ENCODE measurements around the gene ARSJ. TPM values are rescaled to one million over a fixed set of nuclear protein-coding genes. Genes with fewer than 3 reads are reported as not detected.

The ARSJ gene
- total RNA-seq, 1 experiment from 2014 or later, result 43.9 TPM

DNA sequence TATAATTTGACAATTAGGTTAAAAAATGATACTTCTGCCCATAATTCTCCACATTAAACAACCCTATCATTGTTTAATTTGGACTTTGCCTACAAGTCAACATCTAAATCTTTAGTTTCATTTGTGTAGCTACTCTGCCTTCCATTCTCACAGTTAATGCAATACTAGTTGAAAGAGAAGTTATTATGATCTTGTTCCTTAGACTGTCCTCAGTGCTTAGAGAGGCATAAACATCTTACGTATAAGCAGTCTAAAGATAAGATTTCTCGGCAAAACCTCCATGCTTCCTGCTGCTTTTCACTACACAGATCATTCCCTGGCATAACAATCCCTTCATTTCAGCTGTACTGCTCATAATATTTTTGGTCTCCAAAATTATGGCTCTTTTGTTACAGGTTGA lies 112.8 kb downstream of the ARSJ start:
- no peaks in the 10 kb centered on the region for H3K36me3 ChIP-seq (ENCODE audit: control insufficient read depth, insufficient read depth, low read length)
- BruUV-seq (replicated peaks), result no TSS peak
- TF ChIP-seq, protein P1, sequence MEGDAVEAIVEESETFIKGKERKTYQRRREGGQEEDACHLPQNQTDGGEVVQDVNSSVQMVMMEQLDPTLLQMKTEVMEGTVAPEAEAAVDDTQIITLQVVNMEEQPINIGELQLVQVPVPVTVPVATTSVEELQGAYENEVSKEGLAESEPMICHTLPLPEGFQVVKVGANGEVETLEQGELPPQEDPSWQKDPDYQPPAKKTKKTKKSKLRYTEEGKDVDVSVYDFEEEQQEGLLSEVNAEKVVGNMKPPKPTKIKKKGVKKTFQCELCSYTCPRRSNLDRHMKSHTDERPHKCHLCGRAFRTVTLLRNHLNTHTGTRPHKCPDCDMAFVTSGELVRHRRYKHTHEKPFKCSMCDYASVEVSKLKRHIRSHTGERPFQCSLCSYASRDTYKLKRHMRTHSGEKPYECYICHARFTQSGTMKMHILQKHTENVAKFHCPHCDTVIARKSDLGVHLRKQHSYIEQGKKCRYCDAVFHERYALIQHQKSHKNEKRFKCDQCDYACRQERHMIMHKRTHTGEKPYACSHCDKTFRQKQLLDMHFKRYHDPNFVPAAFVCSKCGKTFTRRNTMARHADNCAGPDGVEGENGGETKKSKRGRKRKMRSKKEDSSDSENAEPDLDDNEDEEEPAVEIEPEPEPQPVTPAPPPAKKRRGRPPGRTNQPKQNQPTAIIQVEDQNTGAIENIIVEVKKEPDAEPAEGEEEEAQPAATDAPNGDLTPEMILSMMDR (IDR thresholded peaks at IDR 0.05), result no peak
- TF ChIP-seq TCF7L2 (IDR thresholded peaks at IDR 0.05; ENCODE audit: low read depth, low read length), result no peak
- TF ChIP-seq, protein P2, sequence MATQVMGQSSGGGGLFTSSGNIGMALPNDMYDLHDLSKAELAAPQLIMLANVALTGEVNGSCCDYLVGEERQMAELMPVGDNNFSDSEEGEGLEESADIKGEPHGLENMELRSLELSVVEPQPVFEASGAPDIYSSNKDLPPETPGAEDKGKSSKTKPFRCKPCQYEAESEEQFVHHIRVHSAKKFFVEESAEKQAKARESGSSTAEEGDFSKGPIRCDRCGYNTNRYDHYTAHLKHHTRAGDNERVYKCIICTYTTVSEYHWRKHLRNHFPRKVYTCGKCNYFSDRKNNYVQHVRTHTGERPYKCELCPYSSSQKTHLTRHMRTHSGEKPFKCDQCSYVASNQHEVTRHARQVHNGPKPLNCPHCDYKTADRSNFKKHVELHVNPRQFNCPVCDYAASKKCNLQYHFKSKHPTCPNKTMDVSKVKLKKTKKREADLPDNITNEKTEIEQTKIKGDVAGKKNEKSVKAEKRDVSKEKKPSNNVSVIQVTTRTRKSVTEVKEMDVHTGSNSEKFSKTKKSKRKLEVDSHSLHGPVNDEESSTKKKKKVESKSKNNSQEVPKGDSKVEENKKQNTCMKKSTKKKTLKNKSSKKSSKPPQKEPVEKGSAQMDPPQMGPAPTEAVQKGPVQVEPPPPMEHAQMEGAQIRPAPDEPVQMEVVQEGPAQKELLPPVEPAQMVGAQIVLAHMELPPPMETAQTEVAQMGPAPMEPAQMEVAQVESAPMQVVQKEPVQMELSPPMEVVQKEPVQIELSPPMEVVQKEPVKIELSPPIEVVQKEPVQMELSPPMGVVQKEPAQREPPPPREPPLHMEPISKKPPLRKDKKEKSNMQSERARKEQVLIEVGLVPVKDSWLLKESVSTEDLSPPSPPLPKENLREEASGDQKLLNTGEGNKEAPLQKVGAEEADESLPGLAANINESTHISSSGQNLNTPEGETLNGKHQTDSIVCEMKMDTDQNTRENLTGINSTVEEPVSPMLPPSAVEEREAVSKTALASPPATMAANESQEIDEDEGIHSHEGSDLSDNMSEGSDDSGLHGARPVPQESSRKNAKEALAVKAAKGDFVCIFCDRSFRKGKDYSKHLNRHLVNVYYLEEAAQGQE (IDR thresholded peaks at IDR 0.05; ENCODE audit: insufficient read depth in 1 of 2, low read depth in 2 of 2, low read length in 1 of 2), result no peak
- TF ChIP-seq POLR2AphosphoS5 (IDR thresholded peaks at IDR 0.05; ENCODE audit: low read depth, low read length), result no peak
- no peak for TF ChIP-seq SIN3A (IDR thresholded peaks at IDR 0.05; ENCODE audit: borderline replicate concordance, insufficient read depth, low read depth, low read length)
- H3K27ac ChIP-seq (ENCODE audit: low read length), result no peak overlapping the region
- DNase-seq (ENCODE audit: low read depth, low spot score), result no peak
- no peaks in the 10 kb centered on the region for H3K4me1 ChIP-seq (ENCODE audit: control insufficient read depth, insufficient read depth, low read length)
- intact Hi-C loops (cut with micrococcal nuclease; ENCODE audit: unreplicated experiment) (no loop called here), in situ Hi-C loops (cut with HindIII; ENCODE audit: low pct_unique_long_range_greater_than_20kb, low sequenced_read_pairs) (no loop called here)
- no peaks in the 10 kb centered on the region for H3K27me3 ChIP-seq (ENCODE audit: control insufficient read depth, insufficient read depth, low read length)
- H3K9me3 ChIP-seq (ENCODE audit: control insufficient read depth, insufficient read depth, low read depth, low read length), result no peaks in the 10 kb centered on the region
- ChIA-PET CTCF (no interaction called here), POLR2A (no interaction called here)
- ATAC-seq, result no peak
- no peak overlapping the region for H3K4me3 ChIP-seq (ENCODE audit: low read depth in 2 of 2, low read length in 2 of 2)

DNA sequence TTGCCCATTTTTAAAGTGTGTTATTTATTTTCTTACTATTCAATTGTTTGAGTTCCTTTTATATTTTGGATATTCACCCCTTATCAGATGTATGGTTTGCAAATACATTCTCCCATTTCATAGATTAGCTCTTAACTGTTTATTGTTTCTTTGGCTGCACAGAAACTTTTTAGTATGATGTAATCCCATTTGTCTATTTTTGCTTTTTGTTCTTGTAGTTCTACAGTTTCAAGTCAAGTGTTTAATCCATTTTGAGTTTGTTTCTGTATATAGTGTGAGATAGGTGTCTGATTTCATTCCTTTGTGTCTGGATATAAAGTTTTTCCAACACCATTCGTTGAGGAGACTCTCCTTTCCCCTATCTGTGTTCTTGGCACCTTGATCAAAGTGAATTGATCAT lies 120.5 kb downstream of the ARSJ start:
- in situ Hi-C loops (cut with HindIII; ENCODE audit: low pct_unique_long_range_greater_than_20kb, low sequenced_read_pairs), result no loop called here
- no peaks in the 10 kb centered on the region for H3K4me1 ChIP-seq (ENCODE audit: control insufficient read depth, insufficient read depth, low read length)
- intact Hi-C loops (cut with micrococcal nuclease; ENCODE audit: unreplicated experiment), result no loop called here
- H3K27me3 ChIP-seq (ENCODE audit: control insufficient read depth, insufficient read depth, low read length), result no peaks in the 10 kb centered on the region
- no peaks in the 10 kb centered on the region for H3K9me3 ChIP-seq (ENCODE audit: control insufficient read depth, insufficient read depth, low read depth, low read length)
- ChIA-PET POLR2A (no interaction called here), CTCF (no interaction called here)
- DNase-seq (ENCODE audit: low read depth, low spot score), result no peak
- TF ChIP-seq, protein P2 (IDR thresholded peaks at IDR 0.05; ENCODE audit: insufficient read depth in 1 of 2, low read depth in 2 of 2, low read length in 1 of 2), result no peak
- TF ChIP-seq SIN3A (IDR thresholded peaks at IDR 0.05; ENCODE audit: borderline replicate concordance, insufficient read depth, low read depth, low read length) (no peak), POLR2AphosphoS5 (IDR thresholded peaks at IDR 0.05; ENCODE audit: low read depth, low read length) (no peak), TCF7L2 (IDR thresholded peaks at IDR 0.05; ENCODE audit: low read depth, low read length) (no peak)
- TF ChIP-seq, protein P1 (IDR thresholded peaks at IDR 0.05), result no peak
- no peak overlapping the region for H3K4me3 ChIP-seq (ENCODE audit: low read depth in 2 of 2, low read length in 2 of 2)
- H3K36me3 ChIP-seq (ENCODE audit: control insufficient read depth, insufficient read depth, low read length), result no peaks in the 10 kb centered on the region
- BruUV-seq (replicated peaks), result no TSS peak
- no peak for ATAC-seq
- H3K27ac ChIP-seq (ENCODE audit: low read length), result no peak overlapping the region

Data from Panc1 (cell line).